SK-N-SH (cell line): ENCODE results near the gene BICC1. TPM values are rescaled to one million over a fixed set of nuclear protein-coding genes. Genes with fewer than 3 reads are reported as not detected.

ENCODE experiments used
- CTCF ChIA-PET: fragments of 300-600, 350-600 bp; formaldehyde crosslinking; extraction: SDS; loops from one replicate; lab custom pipeline; 2021; lab: Yijun Ruan, JAX
- POLR2A ChIA-PET: fragments of 350-600 bp; sonication (Branson Sonifier 250); formaldehyde crosslinking; extraction: SDS; loops from one replicate; lab custom pipeline; 2020; ENCODE audit warnings: antibody characterized with exemption, inconsistent platforms; lab: Yijun Ruan, JAX
- DNase-seq: peaks from one replicate; pipeline ENCODE4 v3.0.0; 2012
- H2AFZ ChIP-seq: fragments of 200-600 bp; sonication (generic); 2 replicates; pipeline ENCODE4 v1.8.1; 2016; ENCODE audit warnings: antibody characterized with exemption, mild to moderate bottlenecking, low read depth
- H3F3A ChIP-seq: fragments of 200-600 bp; sonication (generic); replicated peaks from 2 replicates; pipeline ENCODE3; 2016; ENCODE audit warnings: antibody characterized with exemption, mild to moderate bottlenecking; ENCODE audit not compliant: insufficient read depth
- H3K27ac ChIP-seq, 2 experiments: fragments of 200-500 bp in 1 of 2; fragments of 200-600 bp in 1 of 2; sonication (Bioruptor generic) in 1 of 2; sonication (generic), shearing (Covaris generic) in 1 of 2; 2 replicates each; pipeline versions ENCODE4 v1.5.1 to v1.6.1; 2014 to 2016; ENCODE audit warnings: low read depth in 2 of 2, inconsistent platforms in 1 of 2, low read length in 1 of 2, mild to moderate bottlenecking in 1 of 2, mixed read lengths in 1 of 2
- H3K27me3 ChIP-seq: fragments of 200-600 bp; sonication (generic), shearing (Covaris generic); 2 replicates; pipeline ENCODE4 v1.6.1; 2016; ENCODE audit warnings: mixed run types; ENCODE audit not compliant: insufficient read depth
- H3K36me3 ChIP-seq, 2 experiments: fragments of 200-500 bp in 1 of 2; fragments of 200-600 bp in 1 of 2; sonication (Bioruptor generic) in 1 of 2; sonication (generic) in 1 of 2; replicated peaks in 1 of 2; 2 replicates each; pipeline versions ENCODE3 to v1.5.1; 2014 to 2016; ENCODE audit warnings: low read length in 1 of 2, mild to moderate bottlenecking in 1 of 2; ENCODE audit not compliant: insufficient read depth in 2 of 2, control insufficient read depth in 1 of 2
- H3K4me1 ChIP-seq, 2 experiments: fragments of 200-500 bp in 1 of 2; fragments of 200-600 bp in 1 of 2; sonication (Bioruptor generic) in 1 of 2; sonication (generic), shearing (Covaris generic) in 1 of 2; 2 replicates each; pipeline versions ENCODE4 v1.5.1 to v1.6.1; 2014 to 2016; ENCODE audit warnings: low read depth in 1 of 2, low read length in 1 of 2, mixed run types in 1 of 2; ENCODE audit not compliant: insufficient read depth in 2 of 2, control insufficient read depth in 1 of 2
- H3K4me2 ChIP-seq: fragments of 200-600 bp; sonication (generic), shearing (Covaris generic); 2 replicates; pipeline ENCODE4 v1.6.1; 2017; ENCODE audit warnings: mixed run types
- H3K4me3 ChIP-seq, 2 experiments: fragments of 200-500 bp in 1 of 2; fragments of 200-600 bp in 1 of 2; sonication (Bioruptor generic) in 1 of 2; sonication (generic), shearing (Covaris generic) in 1 of 2; 2 replicates each; pipeline versions ENCODE4 v1.5.1 to v1.8.1; 2014 to 2016; ENCODE audit warnings: low read depth in 2 of 2, inconsistent platforms in 1 of 2, low read length in 1 of 2, mild to moderate bottlenecking in 1 of 2, mixed read lengths in 1 of 2, moderate library complexity in 1 of 2
- H3K79me2 ChIP-seq: fragments of 200-600 bp; sonication (generic); 2 replicates; pipeline ENCODE4 v1.8.1; 2017; ENCODE audit warnings: mild to moderate bottlenecking; ENCODE audit not compliant: insufficient read depth
- H3K9ac ChIP-seq: fragments of 200-600 bp; sonication (generic); 2 replicates; pipeline ENCODE4 v1.6.1; 2017; ENCODE audit warnings: mixed run types
- H3K9me2 ChIP-seq: fragments of 200-600 bp; sonication (generic); 2 replicates; pipeline ENCODE4 v1.6.1; 2017; ENCODE audit warnings: mixed run types
- H3K9me3 ChIP-seq: fragments of 200-600 bp; sonication (generic); 2 replicates; pipeline ENCODE4 v1.6.1; 2017; ENCODE audit warnings: mixed run types, mild to moderate bottlenecking, moderate library complexity
- H4K20me1 ChIP-seq: fragments of 200-600 bp; sonication (generic); 2 replicates; pipeline ENCODE4 v1.6.1; 2017; ENCODE audit warnings: mild to moderate bottlenecking, mixed run types; ENCODE audit not compliant: insufficient read depth
- CHD2 ChIP-seq: fragments of 150-350 bp; IDR thresholded peaks from 2 replicates; pipeline ENCODE4 v1.6.1; 2018; ENCODE audit warnings: low read length; ENCODE audit not compliant: partially characterized antibody
- ELF1 ChIP-seq: IDR thresholded peaks from 2 replicates; pipeline ENCODE4 v1.4.0; 2012
- EP300 ChIP-seq, 2 experiments: IDR thresholded peaks; 2 replicates each; pipeline versions ENCODE4 v1.4.0 to v1.6.1; 2012; ENCODE audit warnings: borderline replicate concordance in 1 of 2, low read depth in 1 of 2, low read length in 1 of 2
- FOSL2 ChIP-seq: IDR thresholded peaks from 2 replicates; pipeline ENCODE4 v1.4.0; 2012; ENCODE audit warnings: low read depth, mild to moderate bottlenecking, moderate library complexity, borderline replicate concordance
- FOXJ3 ChIP-seq: sonication (generic); formaldehyde crosslinking; IDR thresholded peaks from 2 replicates; pipeline ENCODE4 v1.5.1; 2020; ENCODE audit warnings: mild to moderate bottlenecking, missing genetic modification reagents
- FOXM1 ChIP-seq: IDR thresholded peaks from 2 replicates; pipeline ENCODE4 v1.4.0; 2012; ENCODE audit warnings: low read depth, mild to moderate bottlenecking
- IRF3 ChIP-seq: fragments of 150-350 bp; IDR thresholded peaks from 2 replicates; pipeline ENCODE4 v1.6.1; 2016; ENCODE audit warnings: mild to moderate bottlenecking, low read depth, low read length
- JUND ChIP-seq: IDR thresholded peaks from 2 replicates; pipeline ENCODE4 v1.4.0; 2012
- MAX ChIP-seq: IDR thresholded peaks from 2 replicates; pipeline ENCODE4 v1.4.0; 2012; ENCODE audit warnings: low read depth
- MEF2A ChIP-seq: IDR thresholded peaks from 2 replicates; pipeline ENCODE4 v1.4.0; 2012; ENCODE audit warnings: low read depth, borderline replicate concordance
- NFIC ChIP-seq: IDR thresholded peaks from 2 replicates; pipeline ENCODE4 v1.4.0; 2012; ENCODE audit warnings: borderline replicate concordance
- POLR2AphosphoS5 ChIP-seq: IDR thresholded peaks from 2 replicates; pipeline ENCODE4 v1.6.1; 2012; ENCODE audit warnings: low read depth, low read length
- RCOR1 ChIP-seq: fragments of 150-350 bp; IDR thresholded peaks from 2 replicates; pipeline ENCODE4 v1.6.1; 2017; ENCODE audit warnings: antibody characterized with exemption, low read length
- RXRA ChIP-seq: IDR thresholded peaks from 2 replicates; pipeline ENCODE4 v1.4.0; 2012; ENCODE audit warnings: low read depth, mild to moderate bottlenecking, borderline replicate concordance
- TCF12 ChIP-seq: IDR thresholded peaks from 2 replicates; pipeline ENCODE4 v1.4.0; 2012
- TEAD4 ChIP-seq: IDR thresholded peaks from 2 replicates; pipeline ENCODE4 v1.4.0; 2012; ENCODE audit warnings: mild to moderate bottlenecking, borderline replicate concordance; ENCODE audit not compliant: insufficient read depth
- USF1 ChIP-seq: IDR thresholded peaks from 2 replicates; pipeline ENCODE4 v1.4.0; 2012; ENCODE audit warnings: low read depth, borderline replicate concordance
- WGBS: methylation state at CpG from one replicate; pipeline ENCODE4 v1.1.6; 2017; ENCODE audit warnings: low lambda C conversion rate; 5-methylcytosine and 5-hydroxymethylcytosine counted together
- polyA plus RNA-seq, 3 experiments: library from polyadenylated mRNA; depleted of rRNA; stranded (reverse); fragments of >200 nt; gene quantifications; 2 replicates each; pipeline ENCODE4 v1.2.3, GENCODE V29; 2012
- TF ChIP-seq, protein P1 (sequence below): IDR thresholded peaks from 2 replicates; pipeline ENCODE4; 2012

BICC1 gene
- polyA plus RNA-seq, 1 of the 3 experiments (the other 2 are of a cell fraction): 1.5 TPM

DNA sequence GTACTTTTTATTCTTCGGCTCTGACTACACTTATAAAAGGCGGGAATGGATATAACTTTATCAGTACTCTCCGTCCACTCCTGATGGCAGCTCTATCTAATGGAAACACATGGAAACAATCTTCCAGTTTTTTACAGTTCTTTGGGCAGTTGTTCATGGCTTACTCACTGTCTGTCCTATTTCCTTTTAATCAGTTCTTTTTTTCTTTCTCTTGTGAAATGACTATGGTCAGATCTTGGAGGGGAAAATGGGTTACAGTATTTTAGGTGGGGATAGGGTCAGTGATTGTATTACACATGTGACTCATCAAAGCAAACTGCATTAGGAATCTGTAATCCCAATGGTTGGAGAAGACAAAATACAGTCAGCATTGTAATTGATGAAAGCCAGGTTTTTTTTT is 112.4 kb downstream of the BICC1 start:
- Histone ChIP-seq H3F3A (peaks cover 23% of the 10 kb centered on the region), H3K79me2 (no peaks in the 10 kb centered on the region), H3K4me2 (peak overlapping the region; percentile 48; the same call in 1 of the 2 replicates), H3K9ac (no peak overlapping the region), H3K4me3 (no peak overlapping the region), H3K27ac (peak overlapping the region; percentile 69 to 81; a peak in 3 of 4 replicates), H3K36me3 (no peaks in the 10 kb centered on the region), H3K9me2 (no peaks in the 10 kb centered on the region), H2AFZ (no peak overlapping the region), H3K9me3 (no peaks in the 10 kb centered on the region), H3K4me1 (peaks cover 2 to 4% of the 10 kb centered on the region in 2 experiments), H3K27me3 (no peaks in the 10 kb centered on the region), H4K20me1 (no peaks in the 10 kb centered on the region)
- no peak for DNase-seq
- WGBS: 23% methylated on average over 3 of the region's 3 CpGs
- POLR2A ChIA-PET: no interaction called here
- TF ChIP-seq EP300 (IDR thresholded peaks at IDR 0.05; ENCODE audit: borderline replicate concordance in 1 of 2, low read depth in 1 of 2, low read length in 1 of 2) (peak; percentile 18 to 83; a peak in 2 of 4 replicates), JUND (peak; percentile 77), POLR2AphosphoS5 (peak; percentile 41; the same call in 1 of the 2 replicates), FOXM1 (peak; percentile 73; the same call in 1 of the 2 replicates), TCF12 (peak; percentile 95), RCOR1 (no peak), MAX (peak; percentile 43; the same call in 1 of the 2 replicates), FOXJ3 (CRISPR knock-in tag) (no peak), TEAD4 (peak; percentile 65; the same call in 1 of the 2 replicates), IRF3 (no peak), ELF1 (no peak), NFIC (peak; percentile 66; the same call in 1 of the 2 replicates), FOSL2 (peak; percentile 80), RXRA (peak; percentile 71; the same call in 1 of the 2 replicates), MEF2A (peak; percentile 31; the same call in 1 of the 2 replicates), CHD2 (no peak), USF1 (peak; percentile 18; the same call in 1 of the 2 replicates)
- TF ChIP-seq, protein P1, sequence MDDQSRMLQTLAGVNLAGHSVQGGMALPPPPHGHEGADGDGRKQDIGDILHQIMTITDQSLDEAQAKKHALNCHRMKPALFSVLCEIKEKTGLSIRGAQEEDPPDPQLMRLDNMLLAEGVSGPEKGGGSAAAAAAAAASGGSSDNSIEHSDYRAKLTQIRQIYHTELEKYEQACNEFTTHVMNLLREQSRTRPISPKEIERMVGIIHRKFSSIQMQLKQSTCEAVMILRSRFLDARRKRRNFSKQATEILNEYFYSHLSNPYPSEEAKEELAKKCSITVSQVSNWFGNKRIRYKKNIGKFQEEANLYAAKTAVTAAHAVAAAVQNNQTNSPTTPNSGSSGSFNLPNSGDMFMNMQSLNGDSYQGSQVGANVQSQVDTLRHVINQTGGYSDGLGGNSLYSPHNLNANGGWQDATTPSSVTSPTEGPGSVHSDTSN: peak; percentile 48; the same call in 1 of the 2 replicates
- CTCF ChIA-PET: no interaction called here
